H1 (cell line): ENCODE measurements around the gene TYSND1. TPM values are rescaled to one million over a fixed set of nuclear protein-coding genes. Genes with fewer than 3 reads are reported as not detected.

Source experiments
- CTCF ChIA-PET: fragments of 300-600 bp; sonication (Branson Sonifier 250); formaldehyde crosslinking; loops from one replicate; lab custom pipeline; 2021; ENCODE audit not compliant: partially characterized antibody; lab: Charles Lee
- POLR2A ChIA-PET: fragments of 300-600 bp; sonication (Branson Sonifier 250); formaldehyde crosslinking; loops from one replicate; lab custom pipeline; 2021; ENCODE audit warnings: inconsistent platforms; ENCODE audit not compliant: partially characterized antibody; lab: Charles Lee
- DNase-seq, 2 experiments: peaks; one replicate each; pipeline versions ENCODE4 v3.0.0 to v3.0.0-alpha.2; 2010 to 2022; ENCODE audit warnings: low spot score in 2 of 2, low read depth in 1 of 2, mixed read lengths in 1 of 2
- FAIRE-seq: peaks from 2 replicates; lab custom pipeline; 2011; peaks lifted over from hg19 to GRCh38; lab: Jason Lieb, UNC
- H2AFZ ChIP-seq: 2 replicates; pipeline ENCODE4 v1.8.1; 2012; ENCODE audit warnings: low read length, inconsistent platforms
- H2AK5ac ChIP-seq: 2 replicates; pipeline ENCODE4 v1.6.1; 2013; ENCODE audit warnings: low read depth, low read length
- H2BK120ac ChIP-seq: replicated peaks from 2 replicates; pipeline ENCODE3; 2013; ENCODE audit warnings: low read depth, low read length, inconsistent platforms
- H2BK12ac ChIP-seq: 2 replicates; pipeline ENCODE4 v1.6.1; 2013; ENCODE audit warnings: low read depth, low read length
- H2BK15ac ChIP-seq: 2 replicates; pipeline ENCODE4 v1.6.1; 2013; ENCODE audit warnings: low read length
- H2BK20ac ChIP-seq: 2 replicates; pipeline ENCODE4 v1.6.1; 2013; ENCODE audit warnings: low read length
- H2BK5ac ChIP-seq: 2 replicates; pipeline ENCODE4 v1.6.1; 2013; ENCODE audit warnings: low read depth, low read length
- H3K14ac ChIP-seq: 2 replicates; pipeline ENCODE4 v1.6.1; 2013; ENCODE audit warnings: inconsistent platforms; ENCODE audit not compliant: insufficient read length
- H3K18ac ChIP-seq: 2 replicates; pipeline ENCODE4 v1.6.1; 2013; ENCODE audit warnings: low read length; ENCODE audit errors: extremely low read depth
- H3K23ac ChIP-seq: 2 replicates; pipeline ENCODE4 v1.6.1; 2013; ENCODE audit warnings: inconsistent platforms; ENCODE audit not compliant: insufficient read length
- H3K23me2 ChIP-seq: 2 replicates; pipeline ENCODE4 v1.6.1; 2013; ENCODE audit warnings: low read depth, low read length
- H3K27ac ChIP-seq: 2 replicates; pipeline ENCODE4 v1.6.1; 2011; ENCODE audit warnings: low read depth, low read length, inconsistent platforms
- H3K27me3 ChIP-seq, 4 experiments: replicated peaks in 1 of 4; 1 replicate in 1 of 4; 2 replicates in 3 of 4; pipeline versions ENCODE4 v1.6.1 to v1.8.1; 2011 to 2013; ENCODE audit warnings: low read length in 3 of 4, mild to moderate bottlenecking in 3 of 4, inconsistent platforms in 2 of 4, mixed read lengths in 2 of 4, moderate library complexity in 1 of 4; ENCODE audit not compliant: control insufficient read depth in 3 of 4, insufficient read depth in 3 of 4; ENCODE audit errors: extremely low read depth in 1 of 4
- H3K36me3 ChIP-seq, 4 experiments: 2 replicates each; pipeline versions ENCODE4 v1.6.1 to v1.8.1; 2011 to 2013; ENCODE audit warnings: mild to moderate bottlenecking in 4 of 4, low read length in 3 of 4, moderate library complexity in 2 of 4, control low read depth in 1 of 4, inconsistent platforms in 1 of 4; ENCODE audit not compliant: insufficient read depth in 4 of 4, control insufficient read depth in 2 of 4
- H3K4ac ChIP-seq: replicated peaks from 2 replicates; pipeline ENCODE3; 2013; ENCODE audit warnings: low read length, low read depth, mixed read lengths, inconsistent platforms; ENCODE audit not compliant: insufficient read length
- H3K4me1 ChIP-seq, 4 experiments: replicated peaks in 1 of 4; 1 replicate in 1 of 4; 2 replicates in 3 of 4; pipeline versions ENCODE4 v1.6.1 to v1.8.1; 2011 to 2013; ENCODE audit warnings: low read length in 3 of 4, inconsistent platforms in 2 of 4, mixed read lengths in 1 of 4; ENCODE audit not compliant: insufficient read depth in 4 of 4, control insufficient read depth in 3 of 4
- H3K4me2 ChIP-seq, 2 experiments: 2 replicates each; pipeline versions ENCODE4 v1.6.1 to v1.8.1; 2011 to 2013; ENCODE audit warnings: low read depth in 2 of 2, low read length in 2 of 2, control low read depth in 1 of 2, inconsistent platforms in 1 of 2, mild to moderate bottlenecking in 1 of 2; ENCODE audit not compliant: insufficient read depth in 1 of 2
- H3K4me3 ChIP-seq, 4 experiments: fragments of 200-600, 300-600 bp in 1 of 4; sonication (generic), shearing (Covaris generic), sonication (Bioruptor Twin) in 1 of 4; 2 replicates each; pipeline versions ENCODE4 v1.5.1 to v1.8.1; 2011 to 2016; ENCODE audit warnings: low read length in 4 of 4, low read depth in 3 of 4, control low read depth in 2 of 4, inconsistent platforms in 2 of 4, mild to moderate bottlenecking in 2 of 4, mixed read lengths in 1 of 4, moderate library complexity in 1 of 4; ENCODE audit not compliant: insufficient read depth in 2 of 4; ENCODE audit errors: extremely low read depth in 1 of 4
- H3K56ac ChIP-seq: replicated peaks from 2 replicates; pipeline ENCODE3; 2013; ENCODE audit warnings: low read depth, mild to moderate bottlenecking, mixed read lengths, low read length, inconsistent platforms; ENCODE audit not compliant: insufficient read length
- H3K79me1 ChIP-seq: 2 replicates; pipeline ENCODE4 v1.6.1; 2013; ENCODE audit warnings: low read depth, low read length, control low read depth
- H3K79me2 ChIP-seq, 2 experiments: 2 replicates each; pipeline versions ENCODE4 v1.6.1 to v1.8.1; 2012 to 2013; ENCODE audit warnings: low read length in 2 of 2, mild to moderate bottlenecking in 2 of 2, inconsistent platforms in 1 of 2; ENCODE audit not compliant: insufficient read depth in 2 of 2, control insufficient read depth in 1 of 2
- H3K9ac ChIP-seq, 4 experiments: replicated peaks in 1 of 4; 1 replicate in 1 of 4; 2 replicates in 3 of 4; pipeline versions ENCODE4 v1.6.1 to v1.8.1; 2011 to 2013; ENCODE audit warnings: low read depth in 3 of 4, low read length in 3 of 4, control low read depth in 2 of 4, mild to moderate bottlenecking in 2 of 4, moderate library complexity in 2 of 4, inconsistent platforms in 1 of 4; ENCODE audit errors: extremely low read depth in 1 of 4
- H3K9me3 ChIP-seq, 2 experiments: 2 replicates each; pipeline versions ENCODE4 v1.6.1 to v1.8.1; 2012 to 2013; ENCODE audit warnings: mild to moderate bottlenecking in 2 of 2, moderate library complexity in 2 of 2, control low read depth in 1 of 2, inconsistent platforms in 1 of 2, low read depth in 1 of 2, low read length in 1 of 2, mixed read lengths in 1 of 2; ENCODE audit not compliant: insufficient read depth in 2 of 2
- H4K20me1 ChIP-seq, 2 experiments: replicated peaks in 1 of 2; 2 replicates each; pipeline versions ENCODE3 to v1.8.1; 2011 to 2013; ENCODE audit warnings: inconsistent platforms in 2 of 2, low read length in 2 of 2, mild to moderate bottlenecking in 1 of 2; ENCODE audit not compliant: insufficient read depth in 2 of 2, control insufficient read depth in 1 of 2
- H4K5ac ChIP-seq: 2 replicates; pipeline ENCODE4 v1.6.1; 2013; ENCODE audit warnings: low read length, low read depth, mixed read lengths, inconsistent platforms; ENCODE audit not compliant: insufficient read length
- H4K8ac ChIP-seq: 2 replicates; pipeline ENCODE4 v1.8.0; 2013; ENCODE audit warnings: mild to moderate bottlenecking, moderate library complexity, low read length, inconsistent platforms; ENCODE audit not compliant: insufficient read depth; ENCODE audit errors: extremely low read depth
- H4K91ac ChIP-seq: replicated peaks from 2 replicates; pipeline ENCODE3; 2013; ENCODE audit warnings: low read length, mixed read lengths, inconsistent platforms; ENCODE audit not compliant: insufficient read length
- BRCA1 ChIP-seq: IDR thresholded peaks from 2 replicates; pipeline ENCODE4 v1.6.1; 2012; ENCODE audit warnings: low read depth, low read length, improper control_type of control experiment
- NANOG ChIP-seq: IDR thresholded peaks from 2 replicates; pipeline ENCODE4 v1.6.1; 2011; ENCODE audit warnings: low read length, low read depth, mild to moderate bottlenecking, inconsistent platforms; ENCODE audit not compliant: insufficient read depth, poor library complexity, severe bottlenecking
- RXRA ChIP-seq: IDR thresholded peaks from 2 replicates; pipeline ENCODE4 v1.6.1; 2011; ENCODE audit warnings: low read depth, mild to moderate bottlenecking, low read length, moderate library complexity; ENCODE audit not compliant: insufficient read depth
- SAP30 ChIP-seq: fragments of 300-600 bp; sonication (generic); IDR thresholded peaks from 2 replicates; pipeline ENCODE4 v1.7.1; 2012; ENCODE audit warnings: low read length, moderate library complexity, mild to moderate bottlenecking, inconsistent platforms; ENCODE audit not compliant: insufficient read depth, insufficient replicate concordance
- SP1 ChIP-seq: IDR thresholded peaks from 2 replicates; pipeline ENCODE4 v1.6.1; 2011; ENCODE audit warnings: low read depth, low read length
- TAF1 ChIP-seq: IDR thresholded peaks from 2 replicates; pipeline ENCODE4 v1.6.1; 2011; ENCODE audit warnings: mild to moderate bottlenecking, low read depth, low read length
- TAF7 ChIP-seq: optimal IDR thresholded peaks from 2 replicates; pipeline ENCODE3; 2011; ENCODE audit warnings: low read depth, mild to moderate bottlenecking, inconsistent platforms, low read length, moderate library complexity, borderline replicate concordance
- WGBS, 2 experiments: shearing (Covaris generic) in 1 of 2; methylation state at CpG; one replicate each; pipeline versions ENCODE4 v1.1.6 to v1.1.7; 2013 to 2015; ENCODE audit warnings: low lambda C conversion rate in 2 of 2, mixed read lengths in 2 of 2, inconsistent platforms in 1 of 2, low coverage in 1 of 2, missing lambda C conversion rate in 1 of 2; ENCODE audit not compliant: insufficient replicate concordance in 2 of 2, insufficient coverage in 1 of 2, insufficient read length in 1 of 2; ENCODE audit errors: extremely low coverage in 1 of 2, missing lambda C conversion rate in 1 of 2; 5-methylcytosine and 5-hydroxymethylcytosine counted together
- polyA plus RNA-seq, 7 experiments: library from polyadenylated mRNA; depleted of rRNA in 3 of 7; stranded (reverse) in 5 of 7; unstranded in 2 of 7; fragments of >200 nt in 5 of 7; fragments of 200-250 nt in 2 of 7; gene quantifications; 1 replicate in 5 of 7; 2 replicates in 1 of 7; 4 replicates in 1 of 7; pipeline versions ENCODE4 v1.2.1 to v1.2.3, GENCODE V29; 2011 to 2013; ENCODE audit warnings: missing spikeins in 2 of 7, mixed read lengths in 2 of 7
- total RNA-seq: library from RNA; stranded (reverse); fragmentation: NEBNext Ultra II Directional; extraction: Animal tissue kit (Norgen Biotek cat#: 25700); gene quantifications from 2 replicates; pipeline ENCODE4 v1.2.1, GENCODE V29; 2021
- TF ChIP-seq, protein P1 (sequence below), 3 experiments: IDR thresholded peaks; 1 replicate in 2 of 3; 2 replicates in 1 of 3; pipeline versions ENCODE4 v1.5.1 to v1.6.1; 2011; ENCODE audit warnings: low read length in 3 of 3, mild to moderate bottlenecking in 3 of 3, inconsistent platforms in 2 of 3, low read depth in 1 of 3, moderate library complexity in 1 of 3; ENCODE audit not compliant: insufficient read depth in 1 of 3; ENCODE audit errors: control extremely low read depth in 1 of 3
- TF ChIP-seq, protein P2 (sequence below): IDR thresholded peaks from 2 replicates; pipeline ENCODE4 v1.6.1; 2011; ENCODE audit warnings: low read length, improper control_type of control experiment

TYSND1 gene
- total and polyA plus RNA-seq, 2 of the 8 experiments (the other 6 are each of a cell fraction or from before 2014, with no cell fraction given) = 11.9 to 15.0 TPM

DNA sequence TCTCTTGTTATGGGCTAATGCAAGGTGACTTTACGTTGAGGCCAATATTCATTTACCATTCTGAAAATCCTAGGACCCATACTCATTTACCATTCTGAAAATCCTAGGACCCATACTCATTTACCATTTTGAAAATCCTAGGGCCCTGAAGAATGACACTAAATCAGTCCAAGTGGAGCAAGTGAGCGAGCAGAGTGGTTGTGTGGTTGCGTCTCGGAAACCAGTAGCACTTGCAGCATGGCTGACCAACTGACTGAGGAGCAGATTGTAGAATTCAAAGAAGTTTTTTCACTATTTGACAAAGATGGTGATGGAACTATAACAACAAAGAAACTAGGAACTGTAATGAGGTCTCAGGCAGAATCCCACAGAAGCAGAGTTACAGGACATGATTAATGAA lies 16.9 kb upstream of the TYSND1 start:
- Histone ChIP-seq H3K79me2 (peaks cover 22 to 79% of the 10 kb centered on the region in 2 experiments), H2BK120ac (no peak overlapping the region), H2BK12ac (no peak overlapping the region), H4K8ac (no peak overlapping the region), H3K9me3 (no peaks in the 10 kb centered on the region), H3K23ac (no peak overlapping the region)
- ChIA-PET CTCF (interaction anchor here (0.7 to 1.0 kb wide), 3 partner anchors 13 to 47 kb away, joined by 3 to 4 read pairs (median 3); partner anchors contain the start of gene TYSND1), POLR2A (no interaction called here)
- DNase-seq = no peak
- TF ChIP-seq SAP30 (no peak), TAF1 (no peak), RXRA (no peak), TAF7 (no peak), NANOG (no peak), SP1 (no peak), BRCA1 (no peak)
- TF ChIP-seq, protein P1, sequence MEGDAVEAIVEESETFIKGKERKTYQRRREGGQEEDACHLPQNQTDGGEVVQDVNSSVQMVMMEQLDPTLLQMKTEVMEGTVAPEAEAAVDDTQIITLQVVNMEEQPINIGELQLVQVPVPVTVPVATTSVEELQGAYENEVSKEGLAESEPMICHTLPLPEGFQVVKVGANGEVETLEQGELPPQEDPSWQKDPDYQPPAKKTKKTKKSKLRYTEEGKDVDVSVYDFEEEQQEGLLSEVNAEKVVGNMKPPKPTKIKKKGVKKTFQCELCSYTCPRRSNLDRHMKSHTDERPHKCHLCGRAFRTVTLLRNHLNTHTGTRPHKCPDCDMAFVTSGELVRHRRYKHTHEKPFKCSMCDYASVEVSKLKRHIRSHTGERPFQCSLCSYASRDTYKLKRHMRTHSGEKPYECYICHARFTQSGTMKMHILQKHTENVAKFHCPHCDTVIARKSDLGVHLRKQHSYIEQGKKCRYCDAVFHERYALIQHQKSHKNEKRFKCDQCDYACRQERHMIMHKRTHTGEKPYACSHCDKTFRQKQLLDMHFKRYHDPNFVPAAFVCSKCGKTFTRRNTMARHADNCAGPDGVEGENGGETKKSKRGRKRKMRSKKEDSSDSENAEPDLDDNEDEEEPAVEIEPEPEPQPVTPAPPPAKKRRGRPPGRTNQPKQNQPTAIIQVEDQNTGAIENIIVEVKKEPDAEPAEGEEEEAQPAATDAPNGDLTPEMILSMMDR (IDR thresholded peaks at IDR 0.05; ENCODE audit: control extremely low read depth in 1 of 3, insufficient read depth in 1 of 3, low read depth in 1 of 3, low read length in 3 of 3) = no peak
- TF ChIP-seq, protein P2, sequence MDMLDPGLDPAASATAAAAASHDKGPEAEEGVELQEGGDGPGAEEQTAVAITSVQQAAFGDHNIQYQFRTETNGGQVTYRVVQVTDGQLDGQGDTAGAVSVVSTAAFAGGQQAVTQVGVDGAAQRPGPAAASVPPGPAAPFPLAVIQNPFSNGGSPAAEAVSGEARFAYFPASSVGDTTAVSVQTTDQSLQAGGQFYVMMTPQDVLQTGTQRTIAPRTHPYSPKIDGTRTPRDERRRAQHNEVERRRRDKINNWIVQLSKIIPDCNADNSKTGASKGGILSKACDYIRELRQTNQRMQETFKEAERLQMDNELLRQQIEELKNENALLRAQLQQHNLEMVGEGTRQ = no peak
- TF ChIP-seq, all 59 proteins: peak for 0
- Histone ChIP-seq H4K91ac (no peak overlapping the region), H3K79me1 (peaks cover 2% of the 10 kb centered on the region; the same call in 1 of the 2 replicates), H2BK5ac (no peak overlapping the region), H2BK15ac (no peak overlapping the region), H3K4me3 (no peak overlapping the region), H4K20me1 (peaks cover 11 to 19% of the 10 kb centered on the region in 2 experiments), H3K4me1 (0 out of 7 replicates have a peak, but pooled peaks cover 0 to 2% (median 0%) of the 10 kb centered on the region in 4 experiments), H3K14ac (no peak overlapping the region), H4K5ac (no peak overlapping the region), H3K23me2 (no peaks in the 10 kb centered on the region), H3K4ac (no peak overlapping the region), H3K56ac (no peak overlapping the region), H3K4me2 (no peak overlapping the region), H3K18ac (no peak overlapping the region), H2AFZ (no peak overlapping the region), H2BK20ac (no peak overlapping the region), H3K9ac (no peak overlapping the region), H2AK5ac (no peak overlapping the region), H3K36me3 (peaks cover 0 to 33% (median 9%) of the 10 kb centered on the region in 4 experiments; a peak in 3 of 8 replicates), H3K27ac (no peak overlapping the region), H3K27me3 (no peaks in the 10 kb centered on the region)
- WGBS, 2 experiments = 92% methylated on average over 4 of the region's 4 CpGs; no CpG with 5 or more reads in 1 of the 2 experiments
- FAIRE-seq = no peak
